ENCODE results near the gene KCTD12. TPM values are rescaled to one million over a fixed set of nuclear protein-coding genes. Genes with fewer than 3 reads are reported as not detected.

Gene KCTD12
- polyA plus RNA-seq, 1 donor (not counting 4 experiments of a cell fraction or from before 2014, with no cell fraction given) = 18.9 TPM

GRCh38 chr13:76852986-76853385, 33.2 kb downstream of the KCTD12 start:
- Histone ChIP-seq H3K27me3 (ENCODE audit: control insufficient read depth, extremely low read depth, insufficient read depth, low read length) (no peaks in the 10 kb centered on the region), H3K79me2 (ENCODE audit: control insufficient read depth, insufficient read depth, low read length) (no peaks in the 10 kb centered on the region), H4K20me1 (ENCODE audit: control insufficient read depth, extremely low read depth, insufficient read depth, low read length) (no peaks in the 10 kb centered on the region), H3K27ac (ENCODE audit: control insufficient read depth, insufficient read depth, low read length) (peak overlapping the region; percentile 97), H3K9me1 (ENCODE audit: control insufficient read depth, extremely low read depth, insufficient read depth, low read length) (no peaks in the 10 kb centered on the region), H3K9ac (ENCODE audit: control insufficient read depth, extremely low read depth, insufficient read depth, low read length) (peak overlapping the region; percentile 62), H2AFZ (ENCODE audit: control insufficient read depth, low read length) (peak overlapping the region; percentile 81), H3K36me3 (ENCODE audit: control insufficient read depth in 2 of 2, extremely low read depth in 1 of 2, insufficient read depth in 2 of 2, low read length in 2 of 2) (no peaks in the 10 kb centered on the region), H3K4me1 (ENCODE audit: control insufficient read depth, extremely low read depth, insufficient read depth, low read length) (peaks cover 44% of the 10 kb centered on the region), H3K9me3 (ENCODE audit: control insufficient read depth, low read depth, low read length) (no peaks in the 10 kb centered on the region), H3K4me3 (ENCODE audit: control insufficient read depth in 2 of 3, extremely low read depth in 1 of 3, insufficient read depth in 2 of 3, low read depth in 1 of 3, low read length in 3 of 3) (no peak overlapping the region), H3K4me2 (ENCODE audit: control insufficient read depth, extremely low read depth, insufficient read depth, low read depth, low read length) (peak overlapping the region; percentile 73)
- DNase-seq (ENCODE audit: low read depth, low spot score) (no peak), FAIRE-seq (peak; percentile 87)
- no peak for TF ChIP-seq CTCF (optimal IDR thresholded peaks at IDR 0.05 in 1 of 3, IDR thresholded peaks at IDR 0.05 in 1 of 3, conservative IDR thresholded peaks at IDR 0.05 in 1 of 3; ENCODE audit: extremely low read depth in 1 of 3, insufficient read depth in 2 of 3, low read length in 3 of 3)
- TF ChIP-seq EZH2 (IDR thresholded peaks at IDR 0.05; ENCODE audit: low read length) = no peak
- dilution Hi-C loops (cut with MboI; ENCODE audit: extremely low pct_ligation_motif_present, low sequenced_read_pairs) = no loop called here

GRCh38 chr13:76851961-76852360, 34.2 kb downstream of the KCTD12 start:
- H3K79me2 ChIP-seq (ENCODE audit: control insufficient read depth, insufficient read depth, low read length) = no peaks in the 10 kb centered on the region
- no peaks in the 10 kb centered on the region for H3K27me3 ChIP-seq (ENCODE audit: control insufficient read depth, extremely low read depth, insufficient read depth, low read length)
- DNase-seq (ENCODE audit: low read depth, low spot score) (no peak), FAIRE-seq (no peak)
- dilution Hi-C loops (cut with MboI; ENCODE audit: extremely low pct_ligation_motif_present, low sequenced_read_pairs) = no loop called here
- no peaks in the 10 kb centered on the region for H3K9me3 ChIP-seq (ENCODE audit: control insufficient read depth, low read depth, low read length)
- no peaks in the 10 kb centered on the region for H3K9me1 ChIP-seq (ENCODE audit: control insufficient read depth, extremely low read depth, insufficient read depth, low read length)
- no peak overlapping the region for H3K9ac ChIP-seq (ENCODE audit: control insufficient read depth, extremely low read depth, insufficient read depth, low read length)
- H3K4me3 ChIP-seq (ENCODE audit: control insufficient read depth in 2 of 3, extremely low read depth in 1 of 3, insufficient read depth in 2 of 3, low read depth in 1 of 3, low read length in 3 of 3) = no peak overlapping the region
- H3K36me3 ChIP-seq (ENCODE audit: control insufficient read depth in 2 of 2, extremely low read depth in 1 of 2, insufficient read depth in 2 of 2, low read length in 2 of 2) = no peaks in the 10 kb centered on the region
- no peaks in the 10 kb centered on the region for H4K20me1 ChIP-seq (ENCODE audit: control insufficient read depth, extremely low read depth, insufficient read depth, low read length)
- H3K27ac ChIP-seq (ENCODE audit: control insufficient read depth, insufficient read depth, low read length) = no peak overlapping the region
- no peak overlapping the region for H2AFZ ChIP-seq (ENCODE audit: control insufficient read depth, low read length)
- no peak for TF ChIP-seq CTCF (optimal IDR thresholded peaks at IDR 0.05 in 1 of 3, IDR thresholded peaks at IDR 0.05 in 1 of 3, conservative IDR thresholded peaks at IDR 0.05 in 1 of 3; ENCODE audit: extremely low read depth in 1 of 3, insufficient read depth in 2 of 3, low read length in 3 of 3)
- no peak for TF ChIP-seq EZH2 (IDR thresholded peaks at IDR 0.05; ENCODE audit: low read length)
- no peak overlapping the region for H3K4me2 ChIP-seq (ENCODE audit: control insufficient read depth, extremely low read depth, insufficient read depth, low read depth, low read length)
- H3K4me1 ChIP-seq (ENCODE audit: control insufficient read depth, extremely low read depth, insufficient read depth, low read length) = peaks cover 44% of the 10 kb centered on the region
